Retinal pigment epithelial cell (primary cell): ENCODE results near the gene EVC2.

Source experiments
- DNase-seq: peaks from one replicate; pipeline ENCODE4 v3.0.0-alpha.2; 2010; ENCODE audit warnings: low read depth
- H3K4me3 ChIP-seq: 2 replicates; pipeline ENCODE4 v1.5.1; 2011; ENCODE audit warnings: mild to moderate bottlenecking, low read length, control low read depth, moderate library complexity
- CTCF ChIP-seq: conservative IDR thresholded peaks from 2 replicates; pipeline ENCODE4 v1.5.1; 2011; ENCODE audit warnings: low read depth, low read length, control low read depth, inconsistent platforms

EVC2 gene

GRCh38 chr4:5658974-5659373 lies 49.4 kb downstream of the EVC2 start:
- H3K4me3 ChIP-seq, result no peak overlapping the region
- DNase-seq, result no peak
- no peak for TF ChIP-seq CTCF

GRCh38 chr4:5656415-5656814 lies 51.9 kb downstream of the EVC2 start:
- no peak for DNase-seq
- no peak for TF ChIP-seq CTCF
- no peak overlapping the region for H3K4me3 ChIP-seq

- no peak for TF ChIP-seq CTCF
- no peak for DNase-seq
- H3K4me3 ChIP-seq, result no peak overlapping the region
These were observed 53.6 kb downstream of the EVC2 start for GRCh38 chr4:5654791-5655190.

GRCh38 chr4:5651089-5651488 lies 57.3 kb downstream of the EVC2 start:
- DNase-seq, result no peak
- no peak overlapping the region for H3K4me3 ChIP-seq
- no peak for TF ChIP-seq CTCF

- DNase-seq, result no peak
- no peak overlapping the region for H3K4me3 ChIP-seq
- TF ChIP-seq CTCF, result no peak
These were observed 58.3 kb downstream of the EVC2 start for GRCh38 chr4:5650040-5650439.

GRCh38 chr4:5647351-5647750 lies 61.0 kb downstream of the EVC2 start:
- H3K4me3 ChIP-seq, result no peak overlapping the region
- DNase-seq, result no peak
- TF ChIP-seq CTCF, result no peak

GRCh38 chr4:5640096-5640495 lies 68.3 kb downstream of the EVC2 start:
- no peak for DNase-seq
- TF ChIP-seq CTCF, result no peak
- no peak overlapping the region for H3K4me3 ChIP-seq
